Measurements from ENCODE around the gene SH3GL1.

Gene SH3GL1

GRCh38 chr19:4396949-4397783 is 3.2 kb downstream of the SH3GL1 start:
- DNase-seq: no peak

GRCh38 chr19:4393947-4394590 is 6.3 kb downstream of the SH3GL1 start:
- DNase-seq: no peak

GRCh38 chr19:4391701-4392483 is 8.5 kb downstream of the SH3GL1 start:
- no peak for DNase-seq

- no peak for DNase-seq
Observed at GRCh38 chr19:4391306-4391693, 9.0 kb downstream of the SH3GL1 start.

- no peak for DNase-seq
Observed at GRCh38 chr19:4390567-4391305, 9.6 kb downstream of the SH3GL1 start.

- DNase-seq: no peak
Observed at GRCh38 chr19:4390017-4390566, 10.3 kb downstream of the SH3GL1 start.

GRCh38 chr19:4389511-4390016 is 10.8 kb downstream of the SH3GL1 start:
- DNase-seq: no peak

GRCh38 chr19:4389064-4389375 is 11.3 kb downstream of the SH3GL1 start:
- no peak for DNase-seq

- no peak for DNase-seq
Observed at GRCh38 chr19:4388337-4389063, 11.8 kb downstream of the SH3GL1 start.

GRCh38 chr19:4386041-4386782 is 14.1 kb downstream of the SH3GL1 start:
- DNase-seq: no peak

GRCh38 chr19:4385291-4386040 is 14.9 kb downstream of the SH3GL1 start:
- no peak for DNase-seq

- DNase-seq: peak; percentile 52 to 62
Observed at GRCh38 chr19:4380254-4380727, 20.1 kb downstream of the SH3GL1 start.

GRCh38 chr19:4379383-4380253 is 20.7 kb downstream of the SH3GL1 start:
- DNase-seq: peak; percentile 22 to 48

- DNase-seq: no peak
Observed at GRCh38 chr19:4378886-4379285, 21.5 kb downstream of the SH3GL1 start.

GRCh38 chr19:4376991-4377781 is 23.2 kb downstream of the SH3GL1 start:
- no peak for DNase-seq

- no peak for DNase-seq
Observed at GRCh38 chr19:4376671-4376990, 23.7 kb downstream of the SH3GL1 start.

GRCh38 chr19:4376028-4376670 is 24.2 kb downstream of the SH3GL1 start:
- no peak for DNase-seq
